UCSD-AML1 (cell line): ENCODE measurements around the gene TMEM178A.
"Not testable (repeated sequence)": the region's sequence is repeated elsewhere in the genome, so short reads cannot be mapped to it uniquely, and the experiment has no call there.

Source experiments
- DNase-seq: peaks from one replicate; lab custom pipeline; 2025; ENCODE audit not compliant: unreplicated experiment; lab: John Stamatoyannopoulos, UW

The TMEM178A gene

GRCh38 chr2:39647104-39647765, 18.5 kb upstream of the TMEM178A start:
- no peak for DNase-seq

- DNase-seq, result no peak
Observed at GRCh38 chr2:39648580-39648979, 17.1 kb upstream of the TMEM178A start.

GRCh38 chr2:39649511-39649910, 16.2 kb upstream of the TMEM178A start:
- no peak for DNase-seq

- DNase-seq, result no peak
Observed at GRCh38 chr2:39650468-39650867, 15.2 kb upstream of the TMEM178A start.

GRCh38 chr2:39656215-39656614, 9.5 kb upstream of the TMEM178A start:
- not testable (repeated sequence) for DNase-seq

GRCh38 chr2:39657287-39657937, 8.3 kb upstream of the TMEM178A start:
- DNase-seq, result no peak

DNA sequence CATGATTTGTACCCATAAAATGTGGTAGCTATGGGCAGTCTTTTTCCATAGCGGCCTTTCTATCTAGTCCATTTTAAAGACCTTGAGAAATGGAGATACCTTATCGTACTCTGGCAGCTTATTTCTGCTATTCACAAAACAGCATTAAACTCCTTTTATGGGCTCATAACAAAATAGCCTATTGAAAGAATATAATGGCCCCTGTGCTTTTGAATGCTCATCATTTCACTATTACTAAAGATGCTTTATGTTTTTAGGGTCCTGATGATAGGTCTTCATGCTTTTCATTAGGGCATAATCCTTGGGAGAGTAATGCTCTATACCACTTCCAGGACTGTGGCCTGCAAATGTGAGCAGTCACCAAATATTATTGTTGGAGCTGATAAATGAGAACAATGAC, 7.3 kb upstream of the TMEM178A start:
- DNase-seq, result no peak

DNA sequence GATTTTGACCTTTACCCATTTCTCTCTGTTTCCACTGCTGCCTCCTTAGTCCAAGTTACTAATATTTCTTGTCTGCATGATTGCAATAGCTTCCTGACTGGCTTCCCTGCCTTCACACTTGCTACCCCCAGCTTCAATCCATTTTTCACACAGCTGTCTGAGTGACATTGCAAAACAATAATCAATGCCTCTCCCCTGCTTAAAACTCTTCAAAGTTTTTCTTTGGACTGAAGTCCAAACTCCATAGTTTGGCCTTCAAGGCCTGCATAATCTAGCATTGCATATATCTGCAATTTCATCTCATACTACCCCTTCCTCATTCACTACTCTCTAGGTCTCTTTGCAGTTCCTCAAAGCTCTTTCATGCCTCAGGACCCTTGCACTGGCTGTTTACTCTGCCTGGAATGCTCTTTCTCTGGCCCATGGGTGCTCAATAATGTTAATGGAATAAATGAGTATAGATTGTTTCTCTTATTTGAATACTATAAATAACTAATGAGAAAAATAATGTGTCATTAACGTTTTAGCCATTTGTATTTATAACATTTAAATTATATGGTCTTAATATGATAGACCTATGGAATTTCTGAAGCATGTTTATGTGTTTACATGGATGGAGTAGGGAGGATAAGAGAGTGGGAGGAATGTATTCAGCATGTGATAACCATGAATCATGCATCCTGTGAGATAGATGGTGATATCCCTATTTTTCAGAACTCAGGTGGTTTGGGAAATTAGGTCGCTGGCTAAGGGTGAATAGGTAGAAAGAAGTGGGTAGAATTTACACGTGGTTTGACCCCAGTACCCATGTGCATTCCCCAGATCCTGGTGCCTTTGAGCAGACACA, 5.7 kb upstream of the TMEM178A start:
- DNase-seq, result no peak

DNA sequence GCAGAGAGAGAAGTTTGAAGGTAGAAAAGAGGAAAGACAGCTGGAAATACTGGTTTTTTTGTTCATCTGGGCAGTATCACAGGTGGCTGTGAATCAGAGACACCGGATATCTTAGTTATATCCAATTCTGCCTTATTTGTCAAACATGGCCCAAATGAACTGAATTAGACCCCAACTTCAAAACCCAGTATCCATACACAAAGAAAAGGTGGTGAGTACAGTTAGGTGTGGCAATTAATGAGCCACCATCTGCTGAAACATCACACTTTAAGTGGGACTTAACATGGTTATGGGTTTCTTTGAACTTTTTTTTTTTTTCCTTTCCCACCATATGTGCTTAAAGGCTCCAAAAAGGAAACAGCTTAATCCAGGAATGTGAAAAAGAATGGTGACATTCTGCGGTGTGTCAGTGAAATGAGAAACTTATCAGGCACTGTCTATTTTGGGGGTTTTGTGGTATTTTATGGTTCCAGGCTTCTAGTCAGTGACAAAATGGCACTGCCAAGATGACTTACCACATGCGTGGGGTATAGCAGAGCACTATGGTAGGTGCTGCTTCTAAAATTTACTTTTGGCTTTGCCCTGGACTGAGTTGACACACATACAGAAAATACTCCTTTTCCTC, 5.0 kb upstream of the TMEM178A start:
- DNase-seq, result no peak

- DNase-seq, result no peak
Observed at GRCh38 chr2:39661826-39662225, 3.9 kb upstream of the TMEM178A start.

GRCh38 chr2:39663187-39663930, 2.4 kb upstream of the TMEM178A start:
- no peak for DNase-seq

DNA sequence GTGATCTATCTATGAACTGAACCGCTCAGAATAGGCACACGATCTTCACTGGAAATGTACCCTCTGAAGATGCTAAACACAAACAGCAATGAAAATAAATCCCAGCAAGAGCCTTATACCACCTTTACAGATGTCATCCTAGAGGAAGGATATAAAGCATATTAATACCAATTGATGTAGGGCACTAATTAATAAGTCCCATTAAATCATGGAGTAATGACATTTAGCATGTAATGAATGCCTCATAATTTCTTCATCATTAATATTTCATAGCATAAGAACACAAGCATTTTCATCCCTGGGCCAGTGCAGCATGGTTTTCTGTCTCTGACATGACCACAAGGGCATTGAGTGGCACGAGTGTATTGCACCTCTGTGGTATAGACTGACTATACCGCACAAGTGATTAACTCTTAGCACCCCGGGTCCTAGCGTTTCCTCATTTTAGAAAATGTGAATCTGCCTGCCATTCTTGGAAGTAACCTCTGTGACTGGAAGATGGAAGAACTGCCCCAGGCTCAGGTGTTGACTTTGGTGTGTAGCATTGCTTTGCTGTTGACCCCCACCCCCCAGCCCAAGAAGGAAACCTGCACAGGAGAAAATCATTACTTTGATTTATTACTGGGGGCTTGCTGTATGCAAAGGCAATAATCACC, 1.4 kb upstream of the TMEM178A start:
- no peak for DNase-seq

GRCh38 chr2:39664888-39665591, 677 bp upstream of the TMEM178A start:
- DNase-seq, result no peak

GRCh38 chr2:39666491-39667101, 879 bp downstream of the TMEM178A start:
- DNase-seq, result no peak

DNA sequence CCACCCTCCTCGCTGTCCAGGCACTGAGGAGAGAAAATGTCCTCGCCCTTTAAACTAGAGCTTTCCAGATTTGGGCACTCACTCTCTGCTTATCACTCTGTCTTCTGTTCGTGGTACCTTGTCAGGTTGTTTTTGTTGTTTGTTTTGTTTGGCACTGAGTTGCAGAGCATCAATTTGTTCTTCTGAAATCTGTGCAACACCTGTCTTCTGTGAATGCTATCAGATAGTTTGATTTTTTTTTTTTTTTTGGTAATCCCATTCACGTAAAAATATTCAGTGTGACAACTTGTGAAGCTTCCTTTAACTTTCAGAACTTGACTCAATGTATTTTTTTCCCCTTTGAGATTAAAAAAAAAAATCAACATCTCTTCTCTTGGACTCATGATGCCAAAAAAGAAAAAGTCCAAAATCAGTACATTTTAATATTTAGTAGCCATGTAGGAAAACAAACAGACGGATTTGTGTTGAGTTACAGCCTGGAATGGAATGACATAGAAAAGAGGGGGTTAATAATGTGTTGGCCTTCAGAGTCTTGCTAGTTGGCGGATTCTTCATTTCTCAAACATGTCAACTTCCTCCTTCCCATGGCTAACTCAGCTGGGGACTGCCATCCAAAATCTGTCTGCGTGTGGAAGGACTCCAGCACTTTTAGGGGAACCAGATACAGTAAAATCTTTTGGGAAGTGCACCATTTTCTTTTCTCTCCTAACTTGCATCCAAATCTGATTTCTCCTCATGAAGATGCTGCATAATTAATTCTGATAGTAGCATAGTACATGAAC, 1.6 kb downstream of the TMEM178A start:
- no peak for DNase-seq

DNA sequence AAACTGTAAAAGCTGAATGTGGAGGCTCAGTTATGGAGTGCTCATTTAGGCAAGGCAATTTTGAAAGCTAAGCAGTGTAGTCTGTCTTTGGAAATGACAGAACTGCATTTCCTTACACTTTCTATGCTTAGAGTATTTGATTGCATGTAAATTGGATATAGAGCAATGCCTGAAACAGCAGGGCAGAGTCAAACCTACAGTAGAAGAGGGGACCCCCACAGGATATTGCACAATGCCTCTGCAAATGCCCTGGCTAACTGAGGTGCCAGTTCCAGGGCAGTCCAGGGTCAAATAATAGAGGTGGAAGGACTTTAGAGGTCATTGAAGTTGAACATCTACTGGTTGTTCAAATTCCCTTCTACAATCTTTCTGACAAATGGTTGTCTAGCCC, 2.2 kb downstream of the TMEM178A start:
- DNase-seq, result no peak

GRCh38 chr2:39668576-39669080, 2.9 kb downstream of the TMEM178A start:
- DNase-seq, result no peak

DNA sequence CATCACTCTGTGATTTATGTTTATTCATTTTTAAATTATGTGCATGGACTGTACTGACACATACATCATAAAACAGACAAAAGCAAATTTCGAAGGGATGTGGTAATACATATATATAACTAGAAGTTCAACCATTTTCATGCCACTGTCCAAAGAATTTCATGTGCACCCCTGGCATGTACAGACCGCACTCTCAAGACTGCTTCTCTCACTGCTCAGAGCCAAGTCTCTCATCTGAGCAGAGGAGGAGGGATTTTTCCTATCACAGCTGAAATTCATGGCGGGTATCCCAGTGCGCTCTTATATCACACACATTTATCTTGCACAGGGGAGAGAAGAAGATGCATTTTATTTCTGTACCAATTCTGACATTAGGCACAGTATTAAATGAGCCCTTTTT, 5.9 kb downstream of the TMEM178A start:
- DNase-seq, result no peak
